ENCODE measurements around the gene KLF6.

- TF ChIP-seq SP2 (tag by site-specific recombination; IDR thresholded peaks at IDR 0.05) (no peak), ZNF785 (tag by site-specific recombination; IDR thresholded peaks at IDR 0.05) (no peak), ZBTB1 (tag by site-specific recombination; IDR thresholded peaks at IDR 0.05) (no peak), YY1 (tag by site-specific recombination; IDR thresholded peaks at IDR 0.05) (no peak), ZBTB20 (tag by site-specific recombination; IDR thresholded peaks at IDR 0.05) (no peak), ZBTB7A (tag by site-specific recombination; IDR thresholded peaks at IDR 0.05; ENCODE audit: low read depth) (no peak), ZNF121 (tag by site-specific recombination; IDR thresholded peaks at IDR 0.05) (no peak), ZNF629 (tag by site-specific recombination; IDR thresholded peaks at IDR 0.05) (no peak), ZNF292 (tag by site-specific recombination; IDR thresholded peaks at IDR 0.05; ENCODE audit: borderline replicate concordance, low read depth) (no peak), ZNF280D (tag by site-specific recombination; IDR thresholded peaks at IDR 0.05) (no peak), ZNF175 (tag by site-specific recombination; IDR thresholded peaks at IDR 0.05) (no peak)
- TF ChIP-seq, protein P1, sequence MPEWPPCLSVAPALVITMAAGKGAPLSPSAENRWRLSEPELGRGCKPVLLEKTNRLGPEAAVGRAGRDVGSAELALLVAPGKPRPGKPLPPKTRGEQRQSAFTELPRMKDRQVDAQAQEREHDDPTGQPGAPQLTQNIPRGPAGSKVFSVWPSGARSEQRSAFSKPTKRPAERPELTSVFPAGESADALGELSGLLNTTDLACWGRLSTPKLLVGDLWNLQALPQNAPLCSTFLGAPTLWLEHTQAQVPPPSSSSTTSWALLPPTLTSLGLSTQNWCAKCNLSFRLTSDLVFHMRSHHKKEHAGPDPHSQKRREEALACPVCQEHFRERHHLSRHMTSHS (tag by site-specific recombination; IDR thresholded peaks at IDR 0.05), result no peak
- TF ChIP-seq, protein P2, sequence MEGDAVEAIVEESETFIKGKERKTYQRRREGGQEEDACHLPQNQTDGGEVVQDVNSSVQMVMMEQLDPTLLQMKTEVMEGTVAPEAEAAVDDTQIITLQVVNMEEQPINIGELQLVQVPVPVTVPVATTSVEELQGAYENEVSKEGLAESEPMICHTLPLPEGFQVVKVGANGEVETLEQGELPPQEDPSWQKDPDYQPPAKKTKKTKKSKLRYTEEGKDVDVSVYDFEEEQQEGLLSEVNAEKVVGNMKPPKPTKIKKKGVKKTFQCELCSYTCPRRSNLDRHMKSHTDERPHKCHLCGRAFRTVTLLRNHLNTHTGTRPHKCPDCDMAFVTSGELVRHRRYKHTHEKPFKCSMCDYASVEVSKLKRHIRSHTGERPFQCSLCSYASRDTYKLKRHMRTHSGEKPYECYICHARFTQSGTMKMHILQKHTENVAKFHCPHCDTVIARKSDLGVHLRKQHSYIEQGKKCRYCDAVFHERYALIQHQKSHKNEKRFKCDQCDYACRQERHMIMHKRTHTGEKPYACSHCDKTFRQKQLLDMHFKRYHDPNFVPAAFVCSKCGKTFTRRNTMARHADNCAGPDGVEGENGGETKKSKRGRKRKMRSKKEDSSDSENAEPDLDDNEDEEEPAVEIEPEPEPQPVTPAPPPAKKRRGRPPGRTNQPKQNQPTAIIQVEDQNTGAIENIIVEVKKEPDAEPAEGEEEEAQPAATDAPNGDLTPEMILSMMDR (tag by site-specific recombination; IDR thresholded peaks at IDR 0.05), result no peak
Observed at GRCh38 chr10:3759397-3759796, 25.6 kb downstream of the KLF6 start.
